Stomach (tissue), 4 donors: ENCODE results near the gene RABEP2.

ENCODE experiments used
- EP300 ChIP-seq: sonication (generic); formaldehyde crosslinking; IDR thresholded peaks from one replicate; pipeline ENCODE4 v1.6.1; 2017; ENCODE audit warnings: antibody characterized with exemption
- POLR2A ChIP-seq, 4 donors: fragments of 450-650 bp; IDR thresholded peaks; one replicate each; pipeline ENCODE4 v1.6.1; 2016; ENCODE audit warnings: antibody characterized with exemption in 4 of 4, control low read depth in 2 of 4, mild to moderate bottlenecking in 1 of 4, moderate library complexity in 1 of 4
- POLR2AphosphoS5 ChIP-seq, 3 donors: sonication (generic); formaldehyde crosslinking; IDR thresholded peaks; one replicate each; pipeline ENCODE4 v1.6.1; 2016; ENCODE audit warnings: antibody characterized with exemption in 3 of 3
- TF ChIP-seq, protein P1 (sequence below), 7 experiments: fragments of 450-650 bp in 4 of 7; fragments of 200-600 bp in 3 of 7; sonication (generic) in 3 of 7; IDR thresholded peaks; one replicate each; pipeline ENCODE4 v1.5.1; 2016 to 2019; ENCODE audit warnings: antibody characterized with exemption in 7 of 7, control low read depth in 2 of 7, mild to moderate bottlenecking in 1 of 7

DNA sequence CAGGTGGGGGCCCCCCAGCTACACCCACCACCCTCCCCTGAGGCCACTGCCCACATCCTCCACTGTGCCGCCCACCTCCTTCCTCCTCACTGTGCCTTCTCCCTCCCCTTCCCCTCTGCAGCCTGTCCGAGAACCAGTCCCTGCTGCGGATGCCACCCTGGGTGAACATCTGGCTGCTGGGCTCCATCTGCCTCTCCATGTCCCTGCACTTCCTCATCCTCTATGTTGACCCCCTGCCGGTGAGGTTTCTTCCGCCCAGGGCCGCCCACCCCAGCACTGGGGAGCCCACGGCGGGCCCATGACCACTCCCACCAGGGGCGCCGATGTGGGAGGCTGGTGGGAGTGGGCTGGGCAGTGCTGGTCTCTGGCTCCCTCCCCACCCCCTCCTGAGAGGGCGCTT, 22.1 kb downstream of the RABEP2 start:
- TF ChIP-seq, protein P1, sequence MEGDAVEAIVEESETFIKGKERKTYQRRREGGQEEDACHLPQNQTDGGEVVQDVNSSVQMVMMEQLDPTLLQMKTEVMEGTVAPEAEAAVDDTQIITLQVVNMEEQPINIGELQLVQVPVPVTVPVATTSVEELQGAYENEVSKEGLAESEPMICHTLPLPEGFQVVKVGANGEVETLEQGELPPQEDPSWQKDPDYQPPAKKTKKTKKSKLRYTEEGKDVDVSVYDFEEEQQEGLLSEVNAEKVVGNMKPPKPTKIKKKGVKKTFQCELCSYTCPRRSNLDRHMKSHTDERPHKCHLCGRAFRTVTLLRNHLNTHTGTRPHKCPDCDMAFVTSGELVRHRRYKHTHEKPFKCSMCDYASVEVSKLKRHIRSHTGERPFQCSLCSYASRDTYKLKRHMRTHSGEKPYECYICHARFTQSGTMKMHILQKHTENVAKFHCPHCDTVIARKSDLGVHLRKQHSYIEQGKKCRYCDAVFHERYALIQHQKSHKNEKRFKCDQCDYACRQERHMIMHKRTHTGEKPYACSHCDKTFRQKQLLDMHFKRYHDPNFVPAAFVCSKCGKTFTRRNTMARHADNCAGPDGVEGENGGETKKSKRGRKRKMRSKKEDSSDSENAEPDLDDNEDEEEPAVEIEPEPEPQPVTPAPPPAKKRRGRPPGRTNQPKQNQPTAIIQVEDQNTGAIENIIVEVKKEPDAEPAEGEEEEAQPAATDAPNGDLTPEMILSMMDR (IDR thresholded peaks at IDR 0.05), result no peak
- TF ChIP-seq EP300 (no peak), POLR2A (IDR thresholded peaks at IDR 0.05) (no peak), POLR2AphosphoS5 (IDR thresholded peaks at IDR 0.05) (no peak)
